ENCODE data around the gene APOH.

APOH gene

GRCh38 chr17:66210208-66210574, 19.0 kb downstream of the APOH start:
- Histone ChIP-seq H3K27ac (replicated peaks; ENCODE audit: low read length) (no peak overlapping the region), H3K9me3 (replicated peaks in 1 of 2; ENCODE audit: control insufficient read depth in 2 of 2, insufficient read depth in 1 of 2, low read depth in 1 of 2, low read length in 2 of 2) (no peaks in the 10 kb centered on the region), H3K18ac (ENCODE audit: low read length) (no peak overlapping the region), H3K36me3 (replicated peaks in 1 of 2; ENCODE audit: control insufficient read depth in 2 of 2, insufficient read depth in 2 of 2, low read length in 2 of 2) (no peaks in the 10 kb centered on the region), H4K91ac (ENCODE audit: low read depth, low read length, poor library complexity) (no peak overlapping the region), H3K4ac (ENCODE audit: low read length) (no peak overlapping the region), H2AK5ac (ENCODE audit: low read depth, low read length) (no peak overlapping the region), H2AFZ (ENCODE audit: low read length) (no peak overlapping the region), H4K8ac (ENCODE audit: low read depth, low read length) (no peak overlapping the region), H2BK15ac (ENCODE audit: low read length) (no peak overlapping the region), H3K4me2 (ENCODE audit: insufficient read depth, low read length, poor library complexity, severe bottlenecking) (no peak overlapping the region), H3K4me1 (ENCODE audit: control insufficient read depth in 2 of 2, insufficient read depth in 1 of 2, low read depth in 1 of 2, low read length in 2 of 2) (no peaks in the 10 kb centered on the region), H2BK12ac (ENCODE audit: low read length) (no peak overlapping the region), H2BK120ac (ENCODE audit: low read depth, low read length) (no peak overlapping the region), H2BK5ac (ENCODE audit: low read length) (no peak overlapping the region), H3K9ac (ENCODE audit: low read depth, low read length, poor library complexity) (no peak overlapping the region), H3K79me1 (ENCODE audit: low read depth, low read length) (no peaks in the 10 kb centered on the region), H3K14ac (ENCODE audit: low read length) (no peak overlapping the region), H3K23ac (ENCODE audit: low read depth, low read length, poor library complexity) (no peak overlapping the region), H3K27me3 (ENCODE audit: control insufficient read depth in 3 of 3, insufficient read depth in 3 of 3, low read depth in 1 of 3, low read length in 3 of 3) (no peaks in the 10 kb centered on the region), H3K4me3 (ENCODE audit: low read length in 2 of 2) (no peak overlapping the region)
- DNase-seq (ENCODE audit: low spot score), result no peak
- WGBS, 2 donors (ENCODE audit: extremely low coverage in 2 of 2, insufficient read length in 2 of 2, insufficient replicate concordance in 1 of 2), result no CpG with 5 or more reads among the region's 2 CpGs

DNA sequence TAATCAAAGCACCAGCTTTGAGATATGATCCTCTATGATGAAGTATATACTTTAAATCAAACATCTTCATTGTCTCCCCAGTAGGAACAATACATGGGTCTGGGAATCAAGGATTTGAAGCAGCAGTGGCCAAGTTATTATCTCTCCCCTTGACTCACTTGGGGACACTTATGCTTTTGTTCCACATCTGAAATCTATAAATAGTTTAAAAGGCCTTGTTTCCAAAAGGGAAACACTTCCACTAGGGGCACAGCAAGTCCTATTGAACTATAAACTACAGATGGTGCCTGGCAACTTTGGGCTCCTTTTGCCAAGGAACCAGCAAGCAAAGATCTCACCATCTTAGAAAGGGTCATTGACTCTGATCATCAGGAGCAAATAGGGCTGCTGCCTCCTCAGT, 21.3 kb downstream of the APOH start:
- Histone ChIP-seq H4K91ac (ENCODE audit: low read depth, low read length, poor library complexity) (no peak overlapping the region), H3K9me3 (replicated peaks in 1 of 2; ENCODE audit: control insufficient read depth in 2 of 2, insufficient read depth in 1 of 2, low read depth in 1 of 2, low read length in 2 of 2) (no peaks in the 10 kb centered on the region), H3K9ac (ENCODE audit: low read depth, low read length, poor library complexity) (no peak overlapping the region), H2BK120ac (ENCODE audit: low read depth, low read length) (no peak overlapping the region), H3K79me1 (ENCODE audit: low read depth, low read length) (no peaks in the 10 kb centered on the region), H3K18ac (ENCODE audit: low read length) (no peak overlapping the region), H3K36me3 (replicated peaks in 1 of 2; ENCODE audit: control insufficient read depth in 2 of 2, insufficient read depth in 2 of 2, low read length in 2 of 2) (no peaks in the 10 kb centered on the region), H3K4me3 (ENCODE audit: low read length in 2 of 2) (no peak overlapping the region), H2AFZ (ENCODE audit: low read length) (no peak overlapping the region), H3K27ac (replicated peaks; ENCODE audit: low read length) (no peak overlapping the region), H3K4ac (ENCODE audit: low read length) (no peak overlapping the region), H3K27me3 (ENCODE audit: control insufficient read depth in 3 of 3, insufficient read depth in 3 of 3, low read depth in 1 of 3, low read length in 3 of 3) (no peaks in the 10 kb centered on the region), H3K4me1 (ENCODE audit: control insufficient read depth in 2 of 2, insufficient read depth in 1 of 2, low read depth in 1 of 2, low read length in 2 of 2) (no peaks in the 10 kb centered on the region), H4K8ac (ENCODE audit: low read depth, low read length) (no peak overlapping the region), H3K14ac (ENCODE audit: low read length) (no peak overlapping the region), H2BK5ac (ENCODE audit: low read length) (no peak overlapping the region), H3K23ac (ENCODE audit: low read depth, low read length, poor library complexity) (no peak overlapping the region), H2AK5ac (ENCODE audit: low read depth, low read length) (no peak overlapping the region), H3K4me2 (ENCODE audit: insufficient read depth, low read length, poor library complexity, severe bottlenecking) (no peak overlapping the region), H2BK15ac (ENCODE audit: low read length) (no peak overlapping the region), H2BK12ac (ENCODE audit: low read length) (no peak overlapping the region)
- no peak for DNase-seq (ENCODE audit: low spot score)

DNA sequence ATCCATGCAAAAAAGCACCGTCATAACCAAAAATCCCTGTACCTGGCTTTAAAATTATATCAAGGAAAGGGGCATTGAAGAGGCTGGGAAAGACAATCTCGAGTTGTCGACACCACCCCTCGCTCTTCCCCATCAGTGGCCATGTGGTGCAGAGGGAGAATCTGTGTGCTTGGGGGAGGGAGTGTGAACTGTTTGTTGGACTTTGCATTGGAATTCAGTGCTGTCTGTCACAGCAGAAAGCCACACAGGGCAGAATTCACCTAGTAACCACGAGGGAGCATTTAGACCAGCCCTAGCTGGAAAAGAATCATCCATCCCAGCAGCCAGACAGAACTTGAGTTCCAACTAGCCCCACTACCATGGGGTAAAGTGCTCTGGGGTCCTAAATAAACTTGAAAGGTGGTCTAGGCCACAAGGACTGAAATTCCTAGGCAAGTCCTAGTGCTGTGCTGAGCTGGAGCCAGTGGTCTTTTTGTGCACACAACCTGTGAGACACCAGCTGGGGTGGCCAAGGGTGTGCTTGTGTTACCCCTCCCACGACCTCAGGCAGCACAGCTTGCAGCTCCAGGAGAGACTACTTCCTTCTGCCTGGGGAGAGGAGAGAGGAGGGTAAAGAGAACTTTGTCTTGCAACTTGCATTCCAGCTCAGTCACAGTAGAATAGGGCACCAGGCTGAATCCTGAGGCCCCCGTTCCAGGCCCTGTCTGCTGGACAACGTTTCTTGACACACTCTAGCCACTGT, 25.8 kb downstream of the APOH start:
- no peak overlapping the region for H2BK15ac ChIP-seq (ENCODE audit: low read length)
- no peak overlapping the region for H2AK5ac ChIP-seq (ENCODE audit: low read depth, low read length)
- H3K9ac ChIP-seq (ENCODE audit: low read depth, low read length, poor library complexity), result no peak overlapping the region
- H3K9me3 ChIP-seq (replicated peaks in 1 of 2; ENCODE audit: control insufficient read depth in 2 of 2, insufficient read depth in 1 of 2, low read depth in 1 of 2, low read length in 2 of 2), result no peaks in the 10 kb centered on the region
- peaks cover 1 to 2% of the 10 kb centered on the region in 2 donors for H3K4me1 ChIP-seq (ENCODE audit: control insufficient read depth in 2 of 2, insufficient read depth in 1 of 2, low read depth in 1 of 2, low read length in 2 of 2)
- H3K4ac ChIP-seq (ENCODE audit: low read length), result no peak overlapping the region
- no peak overlapping the region for H3K18ac ChIP-seq (ENCODE audit: low read length)
- H3K4me2 ChIP-seq (ENCODE audit: insufficient read depth, low read length, poor library complexity, severe bottlenecking), result no peak overlapping the region
- H3K79me1 ChIP-seq (ENCODE audit: low read depth, low read length), result no peaks in the 10 kb centered on the region
- H2AFZ ChIP-seq (ENCODE audit: low read length), result peak overlapping the region; percentile 16
- H3K4me3 ChIP-seq (ENCODE audit: low read length in 2 of 2), result no peak overlapping the region
- H3K27ac ChIP-seq (replicated peaks; ENCODE audit: low read length), result no peak overlapping the region
- no peaks in the 10 kb centered on the region for H3K27me3 ChIP-seq (ENCODE audit: control insufficient read depth in 3 of 3, insufficient read depth in 3 of 3, low read depth in 1 of 3, low read length in 3 of 3)
- H4K8ac ChIP-seq (ENCODE audit: low read depth, low read length), result no peak overlapping the region
- H3K36me3 ChIP-seq (replicated peaks in 1 of 2; ENCODE audit: control insufficient read depth in 2 of 2, insufficient read depth in 2 of 2, low read length in 2 of 2), result no peaks in the 10 kb centered on the region
- no peak overlapping the region for H2BK12ac ChIP-seq (ENCODE audit: low read length)
- H3K14ac ChIP-seq (ENCODE audit: low read length), result no peak overlapping the region
- no peak overlapping the region for H2BK120ac ChIP-seq (ENCODE audit: low read depth, low read length)
- no peak overlapping the region for H2BK5ac ChIP-seq (ENCODE audit: low read length)
- no peak overlapping the region for H4K91ac ChIP-seq (ENCODE audit: low read depth, low read length, poor library complexity)
- no peak overlapping the region for H3K23ac ChIP-seq (ENCODE audit: low read depth, low read length, poor library complexity)
- no peak for DNase-seq (ENCODE audit: low spot score)
- no CpG with 5 or more reads among the region's 8 CpGs for WGBS, 2 donors (ENCODE audit: extremely low coverage in 2 of 2, insufficient read length in 2 of 2, insufficient replicate concordance in 1 of 2)

DNA sequence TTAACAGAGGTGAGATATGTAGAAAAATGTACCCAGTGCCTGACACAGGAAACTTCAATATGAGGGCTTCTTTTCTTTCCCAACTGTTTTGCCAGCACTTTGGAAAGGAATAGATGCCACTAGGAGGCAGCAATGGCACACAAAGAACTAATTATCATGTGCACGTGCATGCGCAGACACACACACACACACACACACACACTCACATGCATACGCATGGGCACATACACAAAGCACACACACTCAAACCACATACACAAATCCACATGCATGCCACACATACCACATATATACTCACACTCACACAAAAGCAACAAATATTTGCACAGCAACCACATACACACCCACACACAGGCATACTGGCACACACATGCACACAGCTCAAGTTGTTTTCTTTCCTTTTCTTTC, 28.5 kb downstream of the APOH start:
- peak overlapping the region; percentile 72 for H2AFZ ChIP-seq (ENCODE audit: low read length)
- H3K4me3 ChIP-seq (ENCODE audit: low read length in 2 of 2), result no peak overlapping the region
- no peak overlapping the region for H3K23ac ChIP-seq (ENCODE audit: low read depth, low read length, poor library complexity)
- H3K4me2 ChIP-seq (ENCODE audit: insufficient read depth, low read length, poor library complexity, severe bottlenecking), result no peak overlapping the region
- no peak overlapping the region for H3K9ac ChIP-seq (ENCODE audit: low read depth, low read length, poor library complexity)
- no peak overlapping the region for H2BK15ac ChIP-seq (ENCODE audit: low read length)
- H3K79me1 ChIP-seq (ENCODE audit: low read depth, low read length), result no peaks in the 10 kb centered on the region
- no peak overlapping the region for H2BK12ac ChIP-seq (ENCODE audit: low read length)
- H4K8ac ChIP-seq (ENCODE audit: low read depth, low read length), result no peak overlapping the region
- peak; percentile 54 for DNase-seq (ENCODE audit: low spot score)
- H3K36me3 ChIP-seq (replicated peaks in 1 of 2; ENCODE audit: control insufficient read depth in 2 of 2, insufficient read depth in 2 of 2, low read length in 2 of 2), result no peaks in the 10 kb centered on the region
- no peaks in the 10 kb centered on the region for H3K9me3 ChIP-seq (replicated peaks in 1 of 2; ENCODE audit: control insufficient read depth in 2 of 2, insufficient read depth in 1 of 2, low read depth in 1 of 2, low read length in 2 of 2)
- no peak overlapping the region for H3K4ac ChIP-seq (ENCODE audit: low read length)
- H2BK5ac ChIP-seq (ENCODE audit: low read length), result no peak overlapping the region
- H3K27ac ChIP-seq (replicated peaks; ENCODE audit: low read length), result no peak overlapping the region
- no CpG with 5 or more reads among the region's 3 CpGs for WGBS, 2 donors (ENCODE audit: extremely low coverage in 2 of 2, insufficient read length in 2 of 2, insufficient replicate concordance in 1 of 2)
- H4K91ac ChIP-seq (ENCODE audit: low read depth, low read length, poor library complexity), result no peak overlapping the region
- H3K18ac ChIP-seq (ENCODE audit: low read length), result no peak overlapping the region
- H3K27me3 ChIP-seq (ENCODE audit: control insufficient read depth in 3 of 3, insufficient read depth in 3 of 3, low read depth in 1 of 3, low read length in 3 of 3), result no peaks in the 10 kb centered on the region
- H2AK5ac ChIP-seq (ENCODE audit: low read depth, low read length), result no peak overlapping the region
- no peak overlapping the region for H2BK120ac ChIP-seq (ENCODE audit: low read depth, low read length)
- no peak overlapping the region for H3K14ac ChIP-seq (ENCODE audit: low read length)
- peaks cover 1 to 2% of the 10 kb centered on the region in 2 donors for H3K4me1 ChIP-seq (ENCODE audit: control insufficient read depth in 2 of 2, insufficient read depth in 1 of 2, low read depth in 1 of 2, low read length in 2 of 2)
